Vagina (tissue), 2 donors: ENCODE data around the gene PXDN. TPM values are rescaled to one million over a fixed set of nuclear protein-coding genes. Genes with fewer than 3 reads are reported as not detected.
A peak's percentile ranks its signal among the peaks of the same experiment; 100 is the strongest.

ENCODE experiments used
- DNase-seq, 2 donors: peaks; one replicate each; pipeline ENCODE4 v3.0.0-alpha.2; 2017; ENCODE audit errors: extremely low spot score in 2 of 2
- H3K27ac ChIP-seq: fragments of 200-600 bp; sonication (generic); one replicate; pipeline ENCODE4 v1.5.1; 2019
- H3K27me3 ChIP-seq: fragments of 200-600 bp; sonication (generic); one replicate; pipeline ENCODE4 v1.5.1; 2019
- H3K36me3 ChIP-seq, 2 donors: fragments of 200-600 bp; sonication (generic); one replicate each; pipeline ENCODE4 v1.5.1; 2017 to 2019
- H3K4me1 ChIP-seq: fragments of 200-600 bp; sonication (generic); one replicate; pipeline ENCODE4 v1.5.1; 2019
- H3K4me3 ChIP-seq, 2 donors: fragments of 200-600 bp; sonication (generic); 1 replicate in 1 of 2; 2 replicates in 1 of 2; pipeline ENCODE4 v1.5.1; 2016 to 2019
- H3K9me3 ChIP-seq: fragments of 200-600 bp; sonication (generic); one replicate; pipeline ENCODE4 v1.5.1; 2019
- POLR2A ChIP-seq, 2 donors: fragments of 450-650 bp; IDR thresholded peaks; one replicate each; pipeline ENCODE4 v1.6.1; 2017; ENCODE audit warnings: antibody characterized with exemption in 2 of 2, mild to moderate bottlenecking in 2 of 2, moderate library complexity in 2 of 2
- POLR2AphosphoS5 ChIP-seq, 2 donors: sonication (generic); formaldehyde crosslinking; IDR thresholded peaks; one replicate each; pipeline ENCODE4 v1.9.0; 2017; ENCODE audit warnings: antibody characterized with exemption in 2 of 2, mild to moderate bottlenecking in 2 of 2, low read depth in 1 of 2; ENCODE audit not compliant: insufficient read depth in 1 of 2
- intact Hi-C: fragments of 100-400 bp; cut with DNase I; formaldehyde crosslinking; loops from one replicate; pipeline ENCODE4 v1.15.1; 2023
- total RNA-seq: library from RNA; depleted of rRNA; stranded (reverse); fragments of >200 nt; gene quantifications from one replicate; pipeline ENCODE4 v1.2.3, GENCODE V29; 2016
- TF ChIP-seq, protein P1 (sequence below), 3 experiments: fragments of 450-650 bp in 2 of 3; fragments of 200-600 bp in 1 of 3; sonication (generic) in 1 of 3; IDR thresholded peaks; one replicate each; pipeline ENCODE4 v1.5.1; 2017 to 2019; ENCODE audit warnings: antibody characterized with exemption in 3 of 3, mild to moderate bottlenecking in 2 of 3, moderate library complexity in 2 of 3

PXDN gene
- total RNA-seq, 1 donor from 2014 or later = 33.6 TPM

DNA sequence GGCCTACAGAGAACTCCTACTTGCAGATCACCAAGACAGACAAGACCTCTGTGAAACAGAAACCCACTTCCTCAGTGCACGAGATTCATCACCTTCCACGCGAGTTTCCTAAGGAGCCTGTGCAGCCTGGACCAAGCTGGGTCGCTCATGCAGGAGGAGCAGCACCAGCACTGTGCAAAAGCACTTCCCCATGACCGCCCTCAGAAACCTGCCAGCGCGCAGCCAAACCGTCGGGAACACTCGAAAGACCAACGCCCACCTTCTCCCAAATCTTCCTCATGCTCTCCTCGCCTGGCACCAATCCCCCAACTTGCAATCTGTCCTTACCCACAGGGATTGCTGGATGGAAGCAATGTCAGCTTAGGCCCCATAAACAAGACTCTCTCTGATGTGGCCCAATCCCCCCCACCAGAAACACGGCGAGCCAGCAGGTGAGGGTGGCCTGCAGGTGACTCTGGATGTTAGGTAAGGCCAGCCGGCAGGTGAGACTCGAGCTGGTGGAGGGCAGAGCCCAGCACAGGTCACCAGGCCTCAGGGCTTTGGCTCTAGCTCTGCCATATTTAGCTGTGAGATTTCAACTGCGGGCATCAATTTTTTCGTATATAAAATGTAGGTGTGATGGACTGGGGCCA lies 69.4 kb downstream of the PXDN start:
- DNase-seq = peak; percentile 40 to 86
- TF ChIP-seq POLR2AphosphoS5 (IDR thresholded peaks at IDR 0.05; ENCODE audit: insufficient read depth in 1 of 2, low read depth in 1 of 2) (no peak), POLR2A (IDR thresholded peaks at IDR 0.05) (no peak)
- TF ChIP-seq, protein P1, sequence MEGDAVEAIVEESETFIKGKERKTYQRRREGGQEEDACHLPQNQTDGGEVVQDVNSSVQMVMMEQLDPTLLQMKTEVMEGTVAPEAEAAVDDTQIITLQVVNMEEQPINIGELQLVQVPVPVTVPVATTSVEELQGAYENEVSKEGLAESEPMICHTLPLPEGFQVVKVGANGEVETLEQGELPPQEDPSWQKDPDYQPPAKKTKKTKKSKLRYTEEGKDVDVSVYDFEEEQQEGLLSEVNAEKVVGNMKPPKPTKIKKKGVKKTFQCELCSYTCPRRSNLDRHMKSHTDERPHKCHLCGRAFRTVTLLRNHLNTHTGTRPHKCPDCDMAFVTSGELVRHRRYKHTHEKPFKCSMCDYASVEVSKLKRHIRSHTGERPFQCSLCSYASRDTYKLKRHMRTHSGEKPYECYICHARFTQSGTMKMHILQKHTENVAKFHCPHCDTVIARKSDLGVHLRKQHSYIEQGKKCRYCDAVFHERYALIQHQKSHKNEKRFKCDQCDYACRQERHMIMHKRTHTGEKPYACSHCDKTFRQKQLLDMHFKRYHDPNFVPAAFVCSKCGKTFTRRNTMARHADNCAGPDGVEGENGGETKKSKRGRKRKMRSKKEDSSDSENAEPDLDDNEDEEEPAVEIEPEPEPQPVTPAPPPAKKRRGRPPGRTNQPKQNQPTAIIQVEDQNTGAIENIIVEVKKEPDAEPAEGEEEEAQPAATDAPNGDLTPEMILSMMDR (IDR thresholded peaks at IDR 0.05) = no peak
- Histone ChIP-seq H3K4me3 (no peak overlapping the region), H3K27ac (peak overlapping the region; percentile 44), H3K4me1 (peaks cover 9% of the 10 kb centered on the region), H3K9me3 (no peaks in the 10 kb centered on the region), H3K27me3 (no peaks in the 10 kb centered on the region), H3K36me3 (peaks cover 0 to 41% of the 10 kb centered on the region in 2 donors)
- intact Hi-C loops = no loop called here

DNA sequence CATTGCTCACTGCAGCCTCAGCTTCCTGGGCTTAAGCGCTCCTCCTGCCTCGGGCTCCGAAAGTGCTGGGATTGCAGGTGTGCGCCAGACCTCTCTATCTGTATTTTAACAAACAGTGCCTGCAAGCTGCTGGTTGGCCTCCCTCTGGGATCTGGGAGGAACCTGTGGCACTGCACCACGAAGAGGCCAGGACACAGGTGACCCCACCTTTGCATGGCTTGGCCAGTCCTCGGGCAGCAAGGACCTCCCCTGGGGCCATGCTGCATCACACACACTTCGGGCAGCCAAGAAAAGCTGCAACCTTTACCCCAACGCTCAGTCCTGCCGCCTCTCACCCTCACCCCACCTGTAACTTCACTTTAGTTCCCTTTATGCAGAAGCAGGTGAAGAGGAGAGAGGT lies 70.0 kb downstream of the PXDN start:
- Histone ChIP-seq H3K9me3 (no peaks in the 10 kb centered on the region), H3K27me3 (no peaks in the 10 kb centered on the region), H3K36me3 (peaks cover 0 to 35% of the 10 kb centered on the region in 2 donors), H3K4me1 (peaks cover 9% of the 10 kb centered on the region), H3K27ac (no peak overlapping the region), H3K4me3 (no peak overlapping the region)
- TF ChIP-seq POLR2AphosphoS5 (IDR thresholded peaks at IDR 0.05; ENCODE audit: insufficient read depth in 1 of 2, low read depth in 1 of 2) (no peak), POLR2A (IDR thresholded peaks at IDR 0.05) (no peak)
- TF ChIP-seq, protein P1 (IDR thresholded peaks at IDR 0.05) = no peak
- intact Hi-C loops = no loop called here
- peak in 1 of 2 donors; percentile 84 for DNase-seq

DNA sequence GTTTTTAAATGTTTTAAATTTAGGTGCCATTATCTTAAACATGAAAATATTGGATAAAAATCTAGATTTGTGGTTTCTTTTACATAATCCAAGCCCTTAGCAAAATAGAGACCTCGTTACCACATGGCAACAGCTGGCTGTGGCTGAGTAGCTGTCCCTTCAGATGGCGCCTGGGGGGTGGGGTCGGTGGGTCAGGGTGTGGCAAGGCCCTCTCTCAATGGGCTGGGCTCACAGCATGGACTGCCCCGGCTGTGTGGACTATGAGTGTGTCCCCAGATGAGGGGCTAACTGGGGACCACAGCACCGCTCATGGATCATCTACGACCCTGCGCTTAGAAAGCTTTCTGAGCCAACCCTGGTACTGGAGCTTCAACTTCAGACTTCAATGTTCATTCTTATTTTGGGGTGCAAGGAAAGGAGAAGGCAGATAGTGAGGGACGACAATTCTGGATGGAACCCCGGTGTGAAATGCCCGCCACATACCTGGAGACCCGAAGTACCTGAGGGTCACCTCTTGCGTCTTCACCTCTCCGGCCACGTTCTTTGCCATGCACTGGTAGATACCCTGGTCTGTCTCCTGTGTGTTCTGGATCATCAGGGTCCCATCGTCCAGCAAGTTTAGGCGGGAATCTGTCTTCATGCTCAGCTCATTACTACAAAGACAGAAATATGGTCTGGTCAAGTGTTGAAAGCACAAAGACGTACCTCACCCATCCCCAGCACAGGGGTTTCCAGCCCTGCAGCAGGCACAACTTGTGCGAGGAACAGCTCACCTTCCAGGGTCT lies 71.0 kb downstream of the PXDN start:
- intact Hi-C loops = no loop called here
- H3K36me3 ChIP-seq = peaks cover 0 to 27% of the 10 kb centered on the region in 2 donors
- H3K4me1 ChIP-seq = peaks cover 9% of the 10 kb centered on the region
- peak in 1 of 2 donors; percentile 46 for DNase-seq
- TF ChIP-seq POLR2AphosphoS5 (IDR thresholded peaks at IDR 0.05; ENCODE audit: insufficient read depth in 1 of 2, low read depth in 1 of 2) (no peak), POLR2A (IDR thresholded peaks at IDR 0.05) (no peak)
- TF ChIP-seq, protein P1 (IDR thresholded peaks at IDR 0.05) = no peak
- H3K9me3 ChIP-seq = no peaks in the 10 kb centered on the region
- no peak overlapping the region for H3K27ac ChIP-seq
- no peaks in the 10 kb centered on the region for H3K27me3 ChIP-seq
- H3K4me3 ChIP-seq = no peak overlapping the region

DNA sequence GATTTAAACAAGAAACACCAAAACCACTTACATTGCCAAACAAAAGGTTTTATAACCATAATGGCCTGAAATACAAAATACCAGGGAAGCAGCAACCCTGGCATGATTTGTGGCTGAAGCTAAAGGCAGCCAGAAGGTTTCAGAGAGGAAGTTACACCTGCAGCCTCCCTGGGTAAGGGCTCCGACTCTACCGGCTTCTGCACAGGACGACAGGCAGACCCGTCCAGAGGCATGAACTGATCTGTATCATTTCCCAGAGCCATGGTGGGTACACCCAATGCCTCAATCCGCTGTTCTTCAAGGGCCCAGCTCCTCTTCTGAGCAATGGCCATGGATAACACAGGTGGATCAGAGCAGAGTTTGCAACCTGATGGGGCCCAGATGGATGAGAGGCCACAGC lies 71.6 kb downstream of the PXDN start:
- DNase-seq = peak in 1 of 2 donors; percentile 55
- intact Hi-C loops = no loop called here
- TF ChIP-seq, protein P1 (IDR thresholded peaks at IDR 0.05) = no peak
- no peak for TF ChIP-seq POLR2AphosphoS5 (IDR thresholded peaks at IDR 0.05; ENCODE audit: insufficient read depth in 1 of 2, low read depth in 1 of 2)
- TF ChIP-seq POLR2A (IDR thresholded peaks at IDR 0.05) = no peak
- Histone ChIP-seq H3K4me1 (peaks cover 9% of the 10 kb centered on the region), H3K27me3 (no peaks in the 10 kb centered on the region), H3K4me3 (no peak overlapping the region), H3K9me3 (no peaks in the 10 kb centered on the region), H3K27ac (no peak overlapping the region), H3K36me3 (peaks cover 0 to 26% of the 10 kb centered on the region in 2 donors)

DNA sequence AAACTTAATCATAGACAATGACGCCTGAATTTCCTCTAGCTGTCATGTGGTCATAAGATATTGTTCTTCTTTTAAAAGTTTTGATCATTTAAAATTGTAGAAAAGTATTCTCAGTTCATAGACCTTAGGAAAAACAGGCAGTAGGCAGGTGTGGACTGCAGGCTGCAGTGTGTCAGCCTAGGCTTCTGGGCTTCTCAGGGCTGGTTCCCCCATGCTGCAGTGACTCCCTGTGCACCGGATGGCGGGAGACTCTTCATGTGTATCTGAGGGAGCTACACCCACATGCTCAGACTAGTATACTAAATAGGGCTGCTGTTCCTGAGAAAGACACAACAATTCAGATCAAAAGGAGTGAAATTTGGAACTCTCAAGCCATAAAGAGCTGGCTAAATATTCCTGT lies 72.4 kb downstream of the PXDN start:
- intact Hi-C loops = no loop called here
- H3K27ac ChIP-seq = no peak overlapping the region
- H3K4me1 ChIP-seq = peaks cover 9% of the 10 kb centered on the region
- DNase-seq = no peak
- H3K4me3 ChIP-seq = no peak overlapping the region
- no peaks in the 10 kb centered on the region for H3K9me3 ChIP-seq
- H3K27me3 ChIP-seq = no peaks in the 10 kb centered on the region
- peaks cover 0 to 21% of the 10 kb centered on the region in 2 donors for H3K36me3 ChIP-seq
- no peak for TF ChIP-seq POLR2A (IDR thresholded peaks at IDR 0.05)
- TF ChIP-seq, protein P1 (IDR thresholded peaks at IDR 0.05) = no peak
- TF ChIP-seq POLR2AphosphoS5 (IDR thresholded peaks at IDR 0.05; ENCODE audit: insufficient read depth in 1 of 2, low read depth in 1 of 2) = no peak
